Measurements from ENCODE around the gene CACNG8.
"Not testable (repeated sequence)": the region's sequence is repeated elsewhere in the genome, so short reads cannot be mapped to it uniquely, and the experiment has no call there.

Gene CACNG8

GRCh38 chr19:53962887-53963431 lies at the start of gene CACNG8:
TSS of gene CACNG8 (plus strand) at chr19:53962937.
- no peak for DNase-seq (ENCODE audit: low read depth in 2 of 2)

GRCh38 chr19:53915000-53915399 lies 47.7 kb upstream of the CACNG8 start:
- no peak for DNase-seq (ENCODE audit: low read depth in 2 of 2)

DNA sequence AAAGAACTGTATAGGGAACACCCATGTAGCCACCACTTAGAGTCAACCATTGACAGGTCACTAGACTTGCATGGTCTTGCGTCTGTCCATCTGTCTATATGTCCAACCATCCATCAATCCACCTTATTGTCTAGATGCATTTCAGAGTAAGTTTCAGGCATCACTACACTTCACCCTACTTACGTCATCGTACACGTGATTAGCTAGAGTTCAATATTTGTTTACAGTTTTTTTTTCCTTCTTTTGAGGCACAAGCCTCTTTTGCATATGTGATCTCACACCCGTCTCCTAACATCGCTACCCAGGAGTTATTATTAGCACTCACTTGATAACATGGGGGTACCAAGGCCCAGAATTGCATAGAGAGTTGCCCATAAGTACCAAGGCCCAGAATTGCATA lies 46.7 kb upstream of the CACNG8 start:
- no peak for DNase-seq (ENCODE audit: low read depth in 2 of 2)

- DNase-seq (ENCODE audit: low read depth in 2 of 2): no peak
These were observed 45.4 kb upstream of the CACNG8 start for GRCh38 chr19:53917356-53917755.

GRCh38 chr19:53927739-53928138 lies 35.0 kb upstream of the CACNG8 start:
- no peak for DNase-seq (ENCODE audit: low read depth in 2 of 2)

DNA sequence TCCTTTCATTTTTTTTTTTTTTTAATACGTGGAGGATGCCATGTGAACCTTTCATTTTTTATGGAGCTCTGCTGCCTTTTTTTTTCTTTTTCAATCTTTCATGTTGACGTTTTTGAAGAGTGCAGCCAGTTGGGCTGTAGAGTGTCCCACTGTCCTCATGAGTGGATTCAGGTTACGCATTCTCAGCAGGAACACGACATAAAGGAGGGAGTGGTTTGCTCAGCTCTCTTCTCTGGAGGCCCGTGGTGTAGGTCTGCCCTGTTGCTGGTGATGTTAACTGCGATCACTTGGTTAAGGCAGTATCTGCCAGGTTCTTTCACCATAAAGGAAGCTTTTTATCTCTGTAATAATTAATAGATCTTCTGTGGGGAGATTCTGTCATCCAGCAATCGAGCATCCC lies 26.7 kb upstream of the CACNG8 start:
- DNase-seq (ENCODE audit: low read depth in 2 of 2): no peak

DNA sequence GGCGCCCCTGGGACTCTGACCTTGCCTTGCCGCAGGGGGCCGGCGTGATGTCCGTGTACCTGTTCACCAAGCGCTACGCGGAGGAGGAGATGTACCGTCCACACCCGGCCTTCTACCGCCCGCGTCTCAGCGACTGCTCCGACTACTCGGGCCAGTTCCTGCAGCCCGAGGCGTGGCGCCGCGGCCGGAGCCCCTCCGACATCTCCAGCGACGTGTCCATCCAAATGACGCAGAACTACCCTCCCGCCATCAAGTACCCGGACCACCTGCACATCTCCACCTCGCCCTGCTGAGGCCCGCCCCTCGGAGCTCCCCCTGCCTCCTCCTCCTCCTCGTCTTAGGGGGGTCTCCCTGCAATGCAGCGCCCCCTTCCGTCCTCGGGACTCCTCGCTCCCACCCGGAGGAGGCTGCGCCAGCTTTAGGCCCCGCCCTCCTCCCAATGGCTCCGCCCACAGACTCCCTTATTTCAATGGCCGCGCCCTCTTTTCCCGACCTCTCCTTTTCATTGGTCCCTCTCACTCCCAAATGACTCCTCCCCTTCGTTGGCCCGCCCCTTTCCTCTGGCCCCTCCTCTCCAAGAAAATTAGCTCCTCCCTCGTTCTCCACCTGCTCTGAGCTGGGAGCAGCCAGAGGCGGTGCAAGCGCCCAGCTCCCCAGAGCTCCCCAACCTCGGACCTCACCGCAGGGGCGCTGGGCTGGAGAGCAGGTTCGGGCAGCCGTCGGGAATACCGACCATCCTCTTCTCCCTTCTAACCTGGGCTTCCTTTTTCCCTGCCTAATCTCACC lies 20.5 kb upstream of the CACNG8 start:
- DNase-seq (ENCODE audit: low read depth in 2 of 2): peak in 1 of 2 donors; percentile 11

DNA sequence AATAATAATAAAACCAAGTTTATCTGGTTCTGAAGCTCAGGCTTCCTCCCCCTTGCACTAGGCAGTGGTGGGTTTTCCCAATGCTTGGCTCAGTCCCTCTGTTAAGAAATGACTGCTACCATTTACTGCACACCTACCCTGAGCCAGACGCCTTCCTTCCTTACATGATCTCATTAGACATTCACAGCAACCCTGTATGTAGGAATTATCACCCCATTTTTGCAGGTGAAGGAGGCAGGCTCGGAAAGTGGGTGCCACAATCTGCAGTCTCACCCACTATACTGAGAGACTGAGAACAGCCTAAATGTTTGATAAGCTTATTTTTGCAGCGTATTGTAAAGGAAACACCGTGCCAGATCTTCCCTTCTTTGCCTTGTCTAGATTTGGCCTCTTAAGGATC lies 18.3 kb upstream of the CACNG8 start:
- no peak for DNase-seq (ENCODE audit: low read depth in 2 of 2)

DNA sequence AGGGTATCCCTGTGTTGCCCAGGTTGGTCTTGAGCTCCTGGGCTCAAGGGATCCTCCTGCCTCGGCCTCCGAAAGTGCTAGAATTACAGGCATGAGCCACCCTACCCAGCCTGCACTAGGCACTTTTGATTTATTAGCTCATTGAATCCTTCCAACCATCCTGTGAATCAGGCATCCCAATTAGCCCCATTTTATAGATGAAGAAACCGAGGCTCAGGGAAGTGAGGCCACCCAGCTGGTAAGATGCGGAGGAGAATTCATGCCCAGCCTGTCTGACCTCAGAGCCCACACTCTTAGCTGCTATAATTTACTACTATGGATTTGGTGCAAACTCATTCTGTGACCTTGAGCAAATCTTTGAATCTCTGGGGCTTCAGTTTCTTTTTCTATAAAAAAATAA lies 17.8 kb upstream of the CACNG8 start:
- no peak for DNase-seq (ENCODE audit: low read depth in 2 of 2)

DNA sequence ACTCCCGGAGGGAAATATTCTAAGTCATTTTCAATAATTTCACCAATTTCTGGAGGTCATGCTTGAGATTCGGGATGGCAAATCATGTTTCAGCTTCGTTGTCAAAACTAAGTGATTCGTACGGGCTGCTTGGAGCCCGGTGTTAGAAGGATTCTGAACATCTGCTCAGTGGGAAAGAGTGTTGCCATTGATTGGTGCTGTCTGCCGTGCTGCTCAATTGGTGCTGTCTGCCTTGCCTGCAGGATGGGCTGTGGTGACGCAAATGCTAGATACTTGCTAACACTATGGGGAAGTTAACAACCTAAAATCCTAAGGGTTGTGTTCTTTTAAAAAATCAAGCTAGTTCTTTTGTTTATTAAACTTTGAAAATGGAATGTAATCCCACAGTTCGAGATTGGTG lies 17.3 kb upstream of the CACNG8 start:
- DNase-seq (ENCODE audit: low read depth in 2 of 2): no peak

DNA sequence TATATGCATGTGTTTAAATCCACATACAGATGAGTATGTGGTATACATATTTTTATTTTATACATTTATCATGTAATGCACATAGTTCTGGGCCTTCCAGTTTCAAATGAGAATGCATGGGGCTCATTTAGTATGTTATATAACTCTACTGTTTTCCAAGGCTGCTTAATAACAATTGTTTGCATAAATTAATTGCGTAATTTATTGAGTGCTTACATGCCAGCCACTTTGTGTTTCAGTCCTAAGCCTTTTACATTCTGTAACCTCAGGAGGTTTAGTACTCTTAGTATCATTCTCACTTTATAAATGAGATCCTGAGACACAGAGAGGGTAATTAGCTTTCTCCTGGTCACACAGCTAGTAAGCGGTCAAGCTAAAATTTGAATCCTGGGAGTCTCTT lies 16.7 kb upstream of the CACNG8 start:
- no peak for DNase-seq (ENCODE audit: low read depth in 2 of 2)

GRCh38 chr19:53947624-53948023 lies 15.1 kb upstream of the CACNG8 start:
- no peak for DNase-seq (ENCODE audit: low read depth in 2 of 2)

DNA sequence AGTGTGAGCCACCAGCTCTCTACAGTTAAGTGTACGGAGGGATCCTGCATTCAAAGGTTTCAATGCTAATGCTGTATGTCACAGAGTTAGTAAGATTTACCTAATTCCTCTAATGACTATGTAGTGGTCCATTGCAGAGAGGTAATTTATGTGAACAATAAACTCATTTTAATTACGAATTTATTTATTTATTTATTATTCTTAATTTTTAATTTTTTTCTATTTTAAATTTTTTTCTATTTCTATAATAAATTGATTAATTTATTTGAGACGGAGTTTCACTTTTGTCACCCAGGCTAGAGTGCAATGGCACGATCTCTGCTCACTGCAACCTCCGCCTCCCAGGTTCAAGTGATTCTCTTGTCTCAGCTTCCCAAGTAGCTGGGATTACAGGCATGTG lies 14.1 kb upstream of the CACNG8 start:
- not testable (repeated sequence) for DNase-seq (ENCODE audit: low read depth in 2 of 2)

- no peak for DNase-seq (ENCODE audit: low read depth in 2 of 2)
These were observed 11.3 kb upstream of the CACNG8 start for GRCh38 chr19:53951436-53951835.

GRCh38 chr19:53951947-53952346 lies 10.8 kb upstream of the CACNG8 start:
- DNase-seq (ENCODE audit: low read depth in 2 of 2): no peak

DNA sequence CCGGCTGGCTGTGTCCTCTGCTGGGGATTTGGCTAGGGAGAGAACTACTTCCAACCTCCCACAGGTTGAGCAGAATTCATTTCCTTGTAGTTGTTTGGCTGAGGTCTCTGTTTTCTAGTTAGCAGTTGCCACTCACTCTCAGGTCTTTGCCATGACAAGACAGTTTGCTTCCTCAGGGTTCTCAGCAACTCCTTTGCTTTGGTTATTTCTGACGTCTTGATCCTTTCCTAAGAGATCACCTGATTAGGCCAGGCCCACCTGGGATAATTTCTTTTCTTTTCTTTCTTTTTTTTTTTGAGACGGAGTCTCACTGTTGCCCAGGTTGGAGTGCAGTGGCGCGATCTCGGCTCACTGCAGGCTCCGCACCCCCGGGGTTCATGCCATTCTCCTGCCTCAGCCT lies 9.4 kb upstream of the CACNG8 start:
- DNase-seq (ENCODE audit: low read depth in 2 of 2): no peak

- no peak for DNase-seq (ENCODE audit: low read depth in 2 of 2)
These were observed 5.1 kb upstream of the CACNG8 start for GRCh38 chr19:53957448-53958167.

GRCh38 chr19:53958168-53958571 lies 4.6 kb upstream of the CACNG8 start:
- DNase-seq (ENCODE audit: low read depth in 2 of 2): no peak

GRCh38 chr19:53958823-53959757 lies 3.6 kb upstream of the CACNG8 start:
- no peak for DNase-seq (ENCODE audit: low read depth in 2 of 2)

DNA sequence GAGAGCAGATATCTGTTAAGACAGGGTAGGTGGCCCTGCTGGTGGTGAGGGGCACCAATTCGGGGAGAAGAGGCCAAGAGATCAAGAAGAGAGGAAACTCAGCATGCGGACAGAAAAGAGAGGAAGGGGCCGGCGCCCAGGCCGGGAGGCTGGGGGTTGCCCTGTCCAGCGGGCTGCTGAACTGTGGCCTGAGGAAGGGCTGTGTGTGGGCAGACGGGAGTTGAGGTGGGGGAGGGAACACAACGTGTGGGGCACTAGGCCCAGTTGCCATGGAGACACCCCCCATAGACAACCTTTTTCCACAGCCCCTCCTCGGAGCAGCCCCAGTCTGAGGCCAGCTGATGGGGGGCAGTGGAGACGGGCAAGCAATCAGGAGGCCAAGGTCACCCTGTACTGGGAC lies 2.5 kb upstream of the CACNG8 start:
- DNase-seq (ENCODE audit: low read depth in 2 of 2): no peak

DNA sequence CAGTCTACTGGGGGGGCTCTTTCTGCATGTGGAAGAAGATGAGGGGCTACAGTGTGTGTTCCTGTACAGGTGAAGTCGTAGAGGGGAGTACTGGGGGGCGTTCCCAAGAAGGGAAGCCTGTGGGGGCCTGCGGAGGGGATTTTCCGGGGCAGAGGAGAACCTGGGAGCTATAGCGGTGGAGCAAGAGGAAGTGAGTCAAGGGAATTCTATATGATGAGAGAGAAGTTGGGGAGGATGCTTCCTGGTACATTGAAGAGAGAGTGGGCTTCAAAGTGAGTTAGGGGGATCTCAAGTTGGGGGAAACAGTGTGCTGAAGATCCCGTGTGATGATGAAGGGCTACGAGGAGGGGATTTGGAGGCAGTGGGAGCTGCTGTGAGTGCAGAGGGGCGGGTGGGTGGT lies 1.9 kb upstream of the CACNG8 start:
- DNase-seq (ENCODE audit: low read depth in 2 of 2): no peak
